Mesendoderm (in vitro differentiated cells): ENCODE data around the gene NDUFV3.

ENCODE experiments used
- DNase-seq: peaks from one replicate; pipeline ENCODE4 v3.0.0; 2013
- H2AK5ac ChIP-seq: 2 replicates; pipeline ENCODE4 v1.6.1; 2013; ENCODE audit warnings: low read length, inconsistent platforms
- H2BK120ac ChIP-seq: 2 replicates; pipeline ENCODE4 v1.6.1; 2013; ENCODE audit warnings: low read depth, mild to moderate bottlenecking, low read length, moderate library complexity, mixed read lengths
- H2BK15ac ChIP-seq: replicated peaks from 2 replicates; pipeline ENCODE4 v1.6.1; 2013; ENCODE audit warnings: low read depth, mild to moderate bottlenecking, moderate library complexity
- H2BK5ac ChIP-seq: 2 replicates; pipeline ENCODE4 v1.6.1; 2013; ENCODE audit warnings: low read length, inconsistent platforms
- H3K18ac ChIP-seq: 2 replicates; pipeline ENCODE4 v1.6.1; 2013; ENCODE audit warnings: mild to moderate bottlenecking, low read length, mixed read lengths
- H3K23ac ChIP-seq: one replicate; pipeline ENCODE4 v1.6.1; 2013; ENCODE audit warnings: low read length
- H3K27ac ChIP-seq: 2 replicates; pipeline ENCODE4 v1.5.1; 2013; ENCODE audit warnings: low read depth, mild to moderate bottlenecking, inconsistent platforms, low read length, moderate library complexity
- H3K27me3 ChIP-seq: 2 replicates; pipeline ENCODE4 v1.6.1; 2013; ENCODE audit warnings: low read length, control low read depth, mild to moderate bottlenecking, inconsistent platforms; ENCODE audit not compliant: insufficient read depth, poor library complexity
- H3K36me3 ChIP-seq: 2 replicates; pipeline ENCODE4 v1.6.1; 2013; ENCODE audit warnings: low read length, inconsistent platforms; ENCODE audit not compliant: control insufficient read depth, insufficient read depth
- H3K4ac ChIP-seq: one replicate; pipeline ENCODE4 v1.6.1; 2013; ENCODE audit warnings: low read depth, mild to moderate bottlenecking, low read length, moderate library complexity
- H3K4me1 ChIP-seq: 2 replicates; pipeline ENCODE4 v1.6.1; 2013; ENCODE audit warnings: low read depth, low read length, inconsistent platforms; ENCODE audit not compliant: control insufficient read depth
- H3K4me2 ChIP-seq: 2 replicates; pipeline ENCODE4 v1.6.1; 2013; ENCODE audit warnings: low read length
- H3K4me3 ChIP-seq: 2 replicates; pipeline ENCODE4 v1.5.1; 2013; ENCODE audit warnings: mild to moderate bottlenecking, low read length
- H3K56ac ChIP-seq: one replicate; pipeline ENCODE4 v1.6.1; 2013; ENCODE audit warnings: low read length
- H3K79me1 ChIP-seq: 2 replicates; pipeline ENCODE4 v1.6.1; 2013; ENCODE audit warnings: low read length, inconsistent platforms
- H3K79me2 ChIP-seq: 2 replicates; pipeline ENCODE4 v1.6.1; 2013; ENCODE audit warnings: mild to moderate bottlenecking, low read length; ENCODE audit not compliant: control insufficient read depth, insufficient read depth
- H3K9ac ChIP-seq: 2 replicates; pipeline ENCODE4 v1.6.1; 2013; ENCODE audit warnings: low read length, inconsistent platforms
- H4K5ac ChIP-seq: one replicate; pipeline ENCODE4 v1.6.1; 2013; ENCODE audit warnings: low read length
- H4K8ac ChIP-seq: one replicate; pipeline ENCODE4 v1.6.1; 2013; ENCODE audit warnings: low read depth, mild to moderate bottlenecking, control low read depth, low read length, moderate library complexity
- WGBS: extraction: QIAGEN DNeasy Blood & Tissue Kit; methylation state at CpG from one replicate; pipeline ENCODE4 v1.1.7; 2013; ENCODE audit warnings: low lambda C conversion rate, missing lambda C conversion rate; ENCODE audit not compliant: insufficient coverage; ENCODE audit errors: extremely low coverage; 5-methylcytosine and 5-hydroxymethylcytosine counted together

Gene NDUFV3

DNA sequence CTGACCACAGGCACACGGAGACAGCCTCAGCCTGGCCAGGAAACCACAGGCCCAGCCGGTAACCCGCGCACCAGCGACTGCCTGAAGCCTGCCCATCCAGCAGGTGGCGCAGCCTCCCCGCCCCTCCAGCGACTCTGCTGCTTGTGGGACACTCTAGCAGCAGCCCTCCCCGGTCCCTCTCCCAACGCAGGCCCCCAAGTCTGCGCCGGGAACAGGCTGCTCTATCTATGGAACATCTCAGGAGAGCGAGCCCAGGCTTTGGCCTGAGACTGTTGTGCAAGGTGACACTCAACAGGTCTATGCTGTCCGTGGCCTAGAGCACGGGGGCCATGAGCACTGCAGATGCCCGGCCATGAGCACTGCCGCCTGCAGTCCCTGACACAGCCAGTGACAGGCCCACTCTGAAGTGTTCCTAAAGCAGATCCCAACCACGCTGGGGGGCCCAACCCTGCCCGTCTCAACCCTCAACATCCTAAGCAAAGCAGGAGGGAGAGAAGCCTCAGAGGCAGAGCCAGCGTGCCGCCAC lies 42.2 kb upstream of the NDUFV3 start:
- no peak overlapping the region for H3K23ac ChIP-seq
- DNase-seq, result peak; percentile 63
- H3K27me3 ChIP-seq, result no peaks in the 10 kb centered on the region
- no peaks in the 10 kb centered on the region for H3K4me1 ChIP-seq
- H2AK5ac ChIP-seq, result no peak overlapping the region
- H3K9ac ChIP-seq, result no peak overlapping the region
- no peak overlapping the region for H3K18ac ChIP-seq
- no peak overlapping the region for H3K4ac ChIP-seq
- no peak overlapping the region for H2BK120ac ChIP-seq
- no peak overlapping the region for H2BK5ac ChIP-seq
- no peak overlapping the region for H2BK15ac ChIP-seq
- H3K4me2 ChIP-seq, result no peak overlapping the region
- no CpG with 5 or more reads among the region's 21 CpGs for WGBS
- H3K79me2 ChIP-seq, result peaks cover 17% of the 10 kb centered on the region
- no peak overlapping the region for H4K5ac ChIP-seq
- no peak overlapping the region for H3K56ac ChIP-seq
- H4K8ac ChIP-seq, result no peak overlapping the region
- H3K36me3 ChIP-seq, result peaks cover 41% of the 10 kb centered on the region
- H3K79me1 ChIP-seq, result peaks cover 22% of the 10 kb centered on the region
- no peak overlapping the region for H3K4me3 ChIP-seq
- H3K27ac ChIP-seq, result no peak overlapping the region

DNA sequence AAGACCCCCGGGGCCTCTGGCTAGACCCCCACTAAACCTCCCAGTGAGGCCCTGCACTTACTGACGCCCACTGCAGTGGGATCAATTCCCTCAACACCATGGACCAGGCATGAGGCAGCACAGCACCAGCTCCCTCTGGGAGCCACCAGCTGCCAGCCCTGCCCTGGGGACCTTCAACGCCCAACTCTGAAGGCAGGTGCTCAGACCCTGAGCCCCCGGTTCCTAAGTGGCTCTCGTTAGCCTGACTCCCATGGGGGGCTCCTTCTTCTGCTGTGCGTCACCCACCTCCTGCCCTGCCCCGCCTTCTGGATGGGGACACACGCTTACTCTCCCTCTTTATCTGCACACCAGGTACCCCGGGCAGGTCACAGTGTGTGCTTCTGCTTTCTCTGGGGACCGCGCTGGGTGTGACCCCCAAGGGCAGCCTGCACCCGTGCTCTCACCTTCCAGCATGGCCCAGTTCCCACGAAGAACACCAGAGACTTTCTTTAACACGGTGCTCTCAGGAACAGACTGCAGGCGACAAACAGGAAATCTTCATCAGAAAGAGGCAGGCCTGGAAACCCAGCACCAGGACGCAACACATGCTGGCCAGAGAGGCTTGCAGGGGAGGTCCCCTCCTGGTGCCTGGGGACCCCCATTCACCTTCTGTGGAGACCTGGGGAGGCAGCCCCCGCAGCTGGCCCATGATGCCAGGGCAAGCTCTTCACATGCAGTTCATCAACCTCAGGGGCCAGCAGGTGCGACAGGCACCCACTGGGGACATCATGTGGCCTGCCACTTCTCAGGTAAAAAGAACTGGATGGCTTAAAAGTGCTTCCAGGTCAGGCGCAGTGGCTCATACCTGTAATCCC lies 41.1 kb upstream of the NDUFV3 start:
- H3K27me3 ChIP-seq, result no peaks in the 10 kb centered on the region

DNA sequence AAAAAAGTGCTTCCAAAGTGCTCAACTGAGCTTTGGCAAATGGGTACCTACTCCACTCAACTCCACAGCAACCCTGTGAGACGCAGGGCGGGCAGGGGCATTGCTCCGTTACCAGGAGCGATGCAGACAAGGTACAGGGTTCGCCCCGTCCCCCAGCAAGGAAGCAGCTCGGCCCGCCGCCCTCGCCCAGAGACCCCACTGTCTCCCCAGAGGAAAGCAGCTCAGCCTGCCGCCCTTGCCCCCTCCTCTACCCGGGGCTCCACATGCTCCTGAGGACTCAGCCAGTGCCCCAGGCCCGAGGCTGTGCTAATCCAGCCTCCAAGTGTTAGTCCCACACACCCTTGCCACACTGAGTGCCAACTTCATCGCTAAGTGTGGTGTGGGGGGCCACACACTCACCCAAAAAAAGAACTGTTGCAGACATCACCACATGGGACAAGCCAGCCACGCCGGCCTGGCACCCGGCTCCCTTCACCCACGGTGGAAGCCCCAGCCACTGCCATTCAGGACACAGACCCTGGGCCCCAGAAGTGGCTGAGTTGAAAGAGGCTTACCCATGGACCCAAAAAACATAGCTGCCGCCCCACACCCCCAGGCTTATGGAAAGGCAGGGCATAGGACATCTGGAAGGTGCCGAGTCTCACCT lies 40.1 kb upstream of the NDUFV3 start:
- no peak overlapping the region for H3K18ac ChIP-seq
- no peak overlapping the region for H3K4ac ChIP-seq
- H3K27ac ChIP-seq, result no peak overlapping the region
- H3K56ac ChIP-seq, result no peak overlapping the region
- H4K5ac ChIP-seq, result no peak overlapping the region
- peaks cover 17% of the 10 kb centered on the region for H3K79me1 ChIP-seq
- H3K4me1 ChIP-seq, result no peaks in the 10 kb centered on the region
- H3K23ac ChIP-seq, result no peak overlapping the region
- no peak overlapping the region for H4K8ac ChIP-seq
- no peak overlapping the region for H3K4me3 ChIP-seq
- H2AK5ac ChIP-seq, result no peak overlapping the region
- H3K9ac ChIP-seq, result no peak overlapping the region
- no CpG with 5 or more reads among the region's 20 CpGs for WGBS
- peaks cover 39% of the 10 kb centered on the region for H3K36me3 ChIP-seq
- no peak overlapping the region for H3K4me2 ChIP-seq
- no peaks in the 10 kb centered on the region for H3K27me3 ChIP-seq
- no peak overlapping the region for H2BK15ac ChIP-seq
- H2BK120ac ChIP-seq, result no peak overlapping the region
- H2BK5ac ChIP-seq, result no peak overlapping the region
- no peak for DNase-seq
- peaks cover 18% of the 10 kb centered on the region for H3K79me2 ChIP-seq

More for the DNA sequence above, 41.1 kb upstream of the NDUFV3 start:
- no peak for DNase-seq
- Histone ChIP-seq H3K4me2 (no peak overlapping the region), H4K8ac (no peak overlapping the region), H4K5ac (no peak overlapping the region), H2BK15ac (no peak overlapping the region), H3K4me1 (no peaks in the 10 kb centered on the region), H3K18ac (no peak overlapping the region), H3K9ac (no peak overlapping the region), H2BK5ac (no peak overlapping the region), H3K4ac (no peak overlapping the region), H3K23ac (no peak overlapping the region), H3K4me3 (no peak overlapping the region), H3K79me2 (peaks cover 20% of the 10 kb centered on the region), H2BK120ac (no peak overlapping the region), H3K27ac (no peak overlapping the region), H2AK5ac (no peak overlapping the region), H3K79me1 (peaks cover 20% of the 10 kb centered on the region), H3K36me3 (peaks cover 42% of the 10 kb centered on the region), H3K56ac (no peak overlapping the region)
- WGBS, result no CpG with 5 or more reads among the region's 19 CpGs

DNA sequence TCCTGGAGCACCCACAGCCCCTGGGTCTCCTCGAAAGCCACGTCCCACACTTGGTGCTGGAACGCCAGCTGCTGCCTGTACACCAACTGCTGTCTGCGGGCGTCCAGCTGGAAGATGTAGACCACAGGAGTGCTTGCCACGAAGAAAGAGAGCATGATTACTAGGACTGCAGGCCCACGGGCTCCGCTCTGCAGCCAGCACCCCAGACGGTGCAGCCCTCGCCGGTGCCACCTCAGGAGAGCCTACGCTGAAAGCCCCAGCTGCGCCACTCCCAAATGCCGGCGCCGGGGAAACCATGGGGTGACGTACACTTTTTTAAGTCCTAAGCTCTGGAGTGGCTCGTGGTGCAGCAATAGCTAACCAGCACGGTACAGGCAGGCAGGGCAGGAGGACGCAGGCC lies 39.5 kb upstream of the NDUFV3 start:
- no peak overlapping the region for H2BK5ac ChIP-seq
- H2BK15ac ChIP-seq, result no peak overlapping the region
- H3K56ac ChIP-seq, result no peak overlapping the region
- no peak overlapping the region for H4K5ac ChIP-seq
- H3K79me1 ChIP-seq, result peaks cover 21% of the 10 kb centered on the region
- no peak overlapping the region for H3K4ac ChIP-seq
- H2BK120ac ChIP-seq, result no peak overlapping the region
- H3K36me3 ChIP-seq, result peaks cover 38% of the 10 kb centered on the region
- no peak overlapping the region for H3K9ac ChIP-seq
- no peak overlapping the region for H3K18ac ChIP-seq
- no peaks in the 10 kb centered on the region for H3K27me3 ChIP-seq
- peaks cover 24% of the 10 kb centered on the region for H3K79me2 ChIP-seq
- no peak overlapping the region for H3K27ac ChIP-seq
- no peak overlapping the region for H3K4me3 ChIP-seq
- H3K4me2 ChIP-seq, result no peak overlapping the region
- H3K23ac ChIP-seq, result no peak overlapping the region
- no peak overlapping the region for H4K8ac ChIP-seq
- WGBS, result no CpG with 5 or more reads among the region's 20 CpGs
- no peak for DNase-seq
- no peaks in the 10 kb centered on the region for H3K4me1 ChIP-seq
- no peak overlapping the region for H2AK5ac ChIP-seq

DNA sequence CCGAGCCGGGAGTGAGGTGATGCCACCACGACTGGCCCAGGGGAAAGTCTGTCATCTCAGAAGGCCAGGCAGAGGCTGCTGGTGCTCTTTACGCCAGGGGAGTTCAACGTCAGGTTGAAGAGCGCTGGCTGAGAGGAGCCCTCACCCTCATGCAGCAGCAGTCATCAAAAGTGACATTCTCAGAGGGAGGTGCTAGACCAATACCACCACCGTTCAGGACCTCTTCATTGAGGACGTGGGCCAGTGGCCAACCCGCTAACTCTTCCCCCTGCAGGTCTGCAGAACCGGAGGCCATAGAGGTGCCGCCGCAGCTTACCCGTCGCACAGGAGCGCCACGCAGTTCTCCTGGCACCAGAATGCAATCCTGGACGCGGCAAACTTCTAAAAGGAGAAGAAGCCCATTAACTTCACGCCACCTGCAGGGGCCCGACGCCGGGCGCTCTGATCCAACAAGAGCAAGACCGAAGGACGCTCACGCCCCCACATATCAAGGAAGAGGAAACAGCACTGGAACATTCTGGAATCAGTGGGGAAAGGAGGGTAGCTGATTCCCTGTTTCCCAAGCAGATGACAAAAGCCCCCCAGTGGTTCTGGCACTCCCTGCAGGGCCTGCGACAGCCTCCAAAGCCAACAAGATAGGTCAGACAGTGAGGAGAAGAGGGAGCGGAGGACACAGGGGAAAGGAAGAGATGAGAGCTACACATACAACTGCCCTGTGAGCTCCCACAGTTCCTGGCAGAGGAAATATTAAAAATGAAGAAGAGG lies 38.7 kb upstream of the NDUFV3 start:
- H3K4me1 ChIP-seq, result no peaks in the 10 kb centered on the region
- no peak overlapping the region for H3K23ac ChIP-seq
- H3K56ac ChIP-seq, result no peak overlapping the region
- H3K9ac ChIP-seq, result no peak overlapping the region
- no peak overlapping the region for H2BK5ac ChIP-seq
- H3K36me3 ChIP-seq, result peaks cover 37% of the 10 kb centered on the region
- no peak overlapping the region for H2BK15ac ChIP-seq
- WGBS, result no CpG with 5 or more reads among the region's 28 CpGs
- peaks cover 22% of the 10 kb centered on the region for H3K79me1 ChIP-seq
- H3K4ac ChIP-seq, result no peak overlapping the region
- DNase-seq, result no peak
- H3K4me2 ChIP-seq, result no peak overlapping the region
- no peak overlapping the region for H2AK5ac ChIP-seq
- no peak overlapping the region for H3K18ac ChIP-seq
- no peak overlapping the region for H4K5ac ChIP-seq
- H2BK120ac ChIP-seq, result no peak overlapping the region
- no peak overlapping the region for H3K4me3 ChIP-seq
- H3K27ac ChIP-seq, result no peak overlapping the region
- H3K79me2 ChIP-seq, result peaks cover 22% of the 10 kb centered on the region
- no peak overlapping the region for H4K8ac ChIP-seq
- no peaks in the 10 kb centered on the region for H3K27me3 ChIP-seq
